ENCODE data around the gene PBX2.
A peak's percentile ranks its signal among the peaks of the same experiment; 100 is the strongest.
"Not testable (repeated sequence)": the region's sequence is repeated elsewhere in the genome, so short reads cannot be mapped to it uniquely, and the experiment has no call there.

The PBX2 gene

DNA sequence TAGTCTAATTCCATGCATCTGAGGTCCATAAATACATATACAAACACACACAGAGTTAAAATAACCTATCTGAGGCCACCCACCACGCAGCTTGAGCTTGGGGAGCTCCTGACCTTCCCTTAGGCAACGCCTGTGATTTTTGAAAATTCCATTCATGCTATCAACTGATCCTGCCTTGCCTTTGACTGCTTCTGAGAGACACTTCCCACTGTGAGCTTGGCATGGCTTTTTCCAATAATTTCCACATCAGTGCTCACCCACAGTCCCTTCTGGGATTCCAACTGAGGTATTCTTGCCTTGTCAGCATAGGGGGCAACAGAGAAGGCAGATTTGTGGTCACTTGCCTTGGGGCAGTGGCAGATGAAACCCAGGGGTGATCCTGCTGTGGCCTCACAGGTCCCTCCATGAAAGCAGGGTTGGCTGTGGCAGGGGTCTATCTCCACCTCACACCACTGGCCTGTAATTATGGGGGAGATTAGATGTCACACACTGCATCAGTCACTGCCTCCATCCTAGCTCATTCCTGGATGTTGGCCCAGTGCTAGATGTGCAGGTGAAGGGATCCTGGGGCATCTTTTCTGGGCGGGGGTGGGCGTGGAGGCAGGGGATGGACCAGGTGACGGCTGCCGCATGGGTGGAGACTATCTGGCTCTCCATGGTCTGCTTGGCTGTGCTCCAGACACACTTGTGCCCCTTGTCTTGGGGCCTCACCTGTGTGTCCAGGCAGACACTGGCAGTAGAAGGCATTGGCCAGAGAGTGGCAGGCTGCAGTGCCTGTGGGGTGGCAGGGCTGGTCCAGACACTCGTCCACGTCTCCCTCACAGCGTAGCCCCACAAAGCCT lies 13.6 kb upstream of the PBX2 start:
- DNase-seq (ENCODE audit: low read depth) = no peak

DNA sequence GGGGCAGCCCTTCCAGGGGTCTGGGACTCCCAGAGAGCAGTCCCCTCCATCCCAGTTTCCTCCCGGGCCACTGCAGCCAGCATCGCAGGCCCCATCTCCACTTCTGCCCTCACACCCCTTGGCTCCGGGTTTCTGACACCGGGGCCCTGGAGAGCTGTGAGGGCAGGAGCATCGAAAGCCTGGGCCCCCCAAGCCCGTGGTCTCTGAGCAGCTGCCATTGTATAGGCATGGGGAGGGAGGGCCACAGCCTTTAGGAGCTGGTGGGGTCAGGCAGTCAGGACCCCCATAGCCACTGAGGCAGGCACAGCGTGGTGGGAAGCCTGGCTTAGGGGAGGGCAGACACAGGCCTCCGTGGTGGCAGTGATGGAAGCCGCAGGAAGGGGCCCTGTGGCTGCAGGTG lies 12.2 kb upstream of the PBX2 start:
- no peak for DNase-seq (ENCODE audit: low read depth)

DNA sequence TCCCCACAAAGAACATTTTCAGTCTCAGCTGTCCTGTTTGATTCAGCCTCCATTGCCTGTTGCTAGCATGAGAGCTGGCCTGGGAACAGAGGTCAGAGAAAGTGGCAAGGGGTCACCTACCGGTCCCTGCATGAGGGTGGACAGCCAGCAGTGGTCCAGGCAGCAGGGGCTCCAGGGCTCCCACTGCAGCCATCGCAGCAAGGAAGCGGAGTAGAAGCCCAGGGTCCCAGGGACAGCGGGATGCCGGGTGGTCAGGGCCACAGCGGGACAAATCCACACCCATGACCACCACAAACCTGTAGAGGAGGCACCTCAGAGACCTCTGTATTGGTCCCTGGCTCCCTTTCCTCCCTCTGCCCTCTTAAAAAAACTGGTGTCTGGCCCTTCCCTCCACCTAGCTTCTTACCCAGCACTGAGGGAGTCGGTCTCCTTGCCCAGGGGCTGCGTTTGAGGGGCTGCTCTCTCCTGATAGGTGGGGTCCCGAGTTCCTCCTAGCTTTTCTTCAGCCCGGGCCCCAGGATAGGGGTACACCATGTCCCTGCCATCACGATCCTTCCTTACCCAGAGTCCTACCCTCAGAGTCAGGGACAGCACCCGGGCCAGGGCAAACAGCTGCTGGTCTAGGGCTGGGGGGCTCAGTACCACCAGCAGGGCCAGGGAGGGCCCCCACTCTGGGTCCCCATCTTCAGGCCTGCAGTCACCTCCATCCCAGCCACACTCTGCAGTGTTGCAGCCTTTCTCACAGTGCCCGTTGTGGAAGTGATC lies 10.9 kb upstream of the PBX2 start:
- DNase-seq (ENCODE audit: low read depth) = no peak

DNA sequence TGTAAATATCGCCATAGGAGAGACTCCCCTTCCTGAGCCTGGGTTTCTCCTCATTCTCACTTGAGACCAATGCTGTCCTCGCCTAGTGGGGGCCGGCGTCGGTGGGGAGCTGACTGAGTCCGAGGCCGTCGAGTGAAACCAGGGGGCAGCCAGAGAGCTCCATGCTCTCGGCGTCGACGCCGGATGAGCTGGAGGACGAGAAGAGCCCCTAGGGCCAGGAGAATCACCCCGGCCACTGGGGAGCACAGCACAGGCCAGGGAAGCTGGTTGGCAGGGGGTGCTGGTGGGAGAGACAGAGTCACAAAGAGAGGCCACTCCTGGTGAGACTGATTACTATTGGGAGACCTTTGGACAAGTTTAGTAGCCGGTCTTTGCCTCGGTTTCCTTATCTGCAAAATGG lies 8.9 kb upstream of the PBX2 start:
- DNase-seq (ENCODE audit: low read depth) = no peak

DNA sequence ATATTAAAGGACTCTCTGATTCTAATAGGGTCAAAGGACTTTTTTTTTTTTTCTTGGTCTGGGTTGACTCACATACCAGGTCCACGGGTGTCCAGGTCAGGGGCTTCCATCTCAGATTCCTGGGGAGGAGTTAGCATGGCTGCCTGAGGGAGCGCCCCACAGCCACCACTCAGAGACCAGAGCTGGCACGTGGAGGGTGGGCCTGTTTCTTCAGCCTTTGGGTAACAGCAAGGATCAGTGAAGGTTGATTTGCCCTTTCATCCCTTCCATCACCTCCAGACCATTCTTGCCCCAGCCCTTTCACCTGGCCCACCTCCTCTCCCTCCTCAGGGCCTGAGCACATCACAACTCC lies 8.3 kb upstream of the PBX2 start:
- no peak for DNase-seq (ENCODE audit: low read depth)

DNA sequence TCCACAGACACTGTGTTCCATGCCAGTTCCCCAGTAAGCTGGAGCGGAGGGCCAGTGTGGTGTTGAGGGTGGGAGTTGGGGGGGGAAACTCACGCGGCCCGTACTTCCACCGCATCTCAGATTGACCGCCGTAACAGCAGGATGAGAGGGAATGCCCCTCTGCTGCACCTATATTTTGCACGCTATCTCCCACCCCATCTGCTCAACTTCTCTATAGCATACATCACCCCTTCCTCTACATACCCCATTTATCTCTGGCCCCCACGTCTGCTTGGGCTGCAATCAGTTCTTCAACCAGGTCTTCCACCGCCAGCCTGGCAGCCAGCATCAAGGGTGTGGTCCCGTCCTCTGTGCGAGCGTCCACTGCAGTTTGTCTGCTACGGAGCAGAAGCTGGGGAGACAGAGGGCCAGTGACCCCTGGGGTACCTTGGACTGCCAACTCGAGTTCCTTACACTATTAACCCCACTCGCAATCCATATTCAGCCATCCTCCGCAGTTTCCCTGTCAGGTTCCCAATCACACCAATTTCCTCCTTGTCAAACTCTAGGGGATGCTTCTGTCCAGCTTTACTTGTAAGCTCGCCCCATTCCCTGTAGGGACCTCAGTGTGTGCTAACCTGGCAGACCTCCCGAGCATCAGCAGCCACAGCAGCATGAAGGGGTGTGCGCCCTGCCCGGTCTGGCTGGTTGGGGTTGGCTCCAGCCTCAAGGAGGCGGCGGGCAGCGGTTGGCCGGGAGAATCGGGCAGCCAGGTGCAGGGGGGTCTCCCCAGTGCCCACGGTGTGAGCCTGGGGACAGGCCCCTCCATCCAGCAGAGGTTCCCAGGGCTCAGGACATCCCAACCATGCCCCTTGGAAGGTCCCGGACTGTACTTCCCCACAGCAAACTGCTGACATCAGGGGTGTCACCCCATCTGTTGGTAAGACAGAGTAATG lies 6.9 kb upstream of the PBX2 start:
- DNase-seq (ENCODE audit: low read depth) = no peak

DNA sequence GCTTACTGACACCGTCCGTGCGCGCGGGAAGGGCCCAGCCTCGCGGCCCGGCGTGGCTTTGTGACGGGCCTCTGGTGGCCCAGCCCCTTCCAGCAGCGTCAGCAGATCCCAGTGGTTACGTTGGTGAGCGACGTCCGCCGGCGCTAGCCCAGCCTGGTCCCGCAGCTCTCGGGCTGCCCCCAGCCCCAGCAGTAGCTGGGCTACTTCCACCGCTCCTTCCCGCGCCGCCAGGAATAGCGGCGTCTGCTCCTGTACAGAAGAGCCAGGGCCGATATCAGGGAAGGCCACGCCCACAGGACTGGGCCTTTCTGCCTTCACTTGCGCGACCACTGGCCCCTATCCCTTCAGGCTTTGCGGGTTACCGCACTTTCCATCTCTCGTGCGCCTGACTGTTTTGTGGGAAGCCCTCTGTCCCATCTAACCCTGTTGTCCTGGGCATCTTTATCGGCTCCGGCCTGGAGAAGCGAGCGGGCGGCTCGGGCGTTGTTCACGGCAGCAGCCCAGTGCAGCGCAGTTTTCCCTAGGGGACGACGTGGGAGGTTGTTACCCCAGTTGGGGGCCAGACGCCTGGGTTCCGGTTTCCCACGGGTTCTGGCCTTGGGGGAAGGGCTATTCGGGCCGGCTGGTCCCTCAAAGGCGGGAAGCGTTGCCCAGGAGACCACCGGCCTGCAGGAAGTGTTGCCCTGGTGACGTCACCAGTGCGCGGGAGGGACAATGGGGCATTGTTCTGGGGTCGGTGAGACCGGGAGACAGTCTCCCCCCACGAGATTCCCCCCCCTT lies 6.1 kb upstream of the PBX2 start:
- peak; percentile 84 for DNase-seq (ENCODE audit: low read depth)

- DNase-seq (ENCODE audit: low read depth) = peak; percentile 100
Observed at GRCh38 chr6:32195652-32195901, 5.6 kb upstream of the PBX2 start.

- DNase-seq (ENCODE audit: low read depth) = peak; percentile 48
Observed at GRCh38 chr6:32194825-32195651, 5.0 kb upstream of the PBX2 start.

- DNase-seq (ENCODE audit: low read depth) = no peak
Observed at GRCh38 chr6:32194388-32194787, 4.4 kb upstream of the PBX2 start.

DNA sequence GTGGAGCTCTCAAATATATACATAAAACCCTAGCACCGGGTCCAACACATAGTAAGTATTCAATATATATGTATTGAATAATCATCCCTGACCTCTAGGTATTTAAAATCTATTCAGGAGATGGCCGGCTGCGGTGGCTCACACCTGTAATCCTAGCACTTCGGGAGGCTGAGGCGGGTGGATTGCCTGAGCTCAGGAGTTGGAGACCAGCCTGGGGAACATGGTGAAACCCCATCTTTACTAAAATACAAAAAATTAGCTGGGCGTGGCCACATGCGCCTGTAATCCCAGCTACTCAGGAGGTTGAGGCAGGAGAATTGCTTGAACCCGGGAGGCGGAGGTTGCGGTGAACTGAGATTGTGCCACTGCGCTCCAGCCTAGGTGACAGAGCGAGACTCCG lies 3.1 kb upstream of the PBX2 start:
- not testable (repeated sequence) for DNase-seq (ENCODE audit: low read depth)

DNA sequence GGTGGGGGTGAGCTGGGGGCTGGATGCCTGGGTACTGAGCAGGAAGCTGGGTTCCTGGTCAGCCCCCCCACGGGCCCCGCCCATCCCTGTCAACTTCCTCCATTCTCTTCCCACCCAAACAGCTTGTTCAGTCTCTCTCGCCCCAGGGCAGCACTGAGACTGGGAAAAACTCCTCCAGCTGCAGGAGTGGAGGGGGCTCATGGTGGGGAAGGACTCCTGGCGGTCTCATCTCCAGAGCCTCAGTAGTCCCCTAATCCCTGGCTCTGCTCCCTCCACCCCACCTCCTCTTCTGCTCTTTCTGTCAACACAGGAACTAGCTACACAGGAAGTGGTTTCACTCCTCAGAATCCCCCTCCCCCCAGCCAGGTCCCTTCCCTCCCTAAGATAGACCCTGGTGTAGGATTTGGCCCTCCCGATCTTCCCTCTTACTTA lies 2.6 kb upstream of the PBX2 start, which contains the start of gene GPSM3:
GPSM3 (minus strand) TSS at position 36 of the 432 bp plus-strand sequence. CDS start 130 bp downstream, outside the sequence.
- DNase-seq (ENCODE audit: low read depth) = no peak

GRCh38 chr6:32191696-32192607 lies 1.9 kb upstream of the PBX2 start:
- no peak for DNase-seq (ENCODE audit: low read depth)

DNA sequence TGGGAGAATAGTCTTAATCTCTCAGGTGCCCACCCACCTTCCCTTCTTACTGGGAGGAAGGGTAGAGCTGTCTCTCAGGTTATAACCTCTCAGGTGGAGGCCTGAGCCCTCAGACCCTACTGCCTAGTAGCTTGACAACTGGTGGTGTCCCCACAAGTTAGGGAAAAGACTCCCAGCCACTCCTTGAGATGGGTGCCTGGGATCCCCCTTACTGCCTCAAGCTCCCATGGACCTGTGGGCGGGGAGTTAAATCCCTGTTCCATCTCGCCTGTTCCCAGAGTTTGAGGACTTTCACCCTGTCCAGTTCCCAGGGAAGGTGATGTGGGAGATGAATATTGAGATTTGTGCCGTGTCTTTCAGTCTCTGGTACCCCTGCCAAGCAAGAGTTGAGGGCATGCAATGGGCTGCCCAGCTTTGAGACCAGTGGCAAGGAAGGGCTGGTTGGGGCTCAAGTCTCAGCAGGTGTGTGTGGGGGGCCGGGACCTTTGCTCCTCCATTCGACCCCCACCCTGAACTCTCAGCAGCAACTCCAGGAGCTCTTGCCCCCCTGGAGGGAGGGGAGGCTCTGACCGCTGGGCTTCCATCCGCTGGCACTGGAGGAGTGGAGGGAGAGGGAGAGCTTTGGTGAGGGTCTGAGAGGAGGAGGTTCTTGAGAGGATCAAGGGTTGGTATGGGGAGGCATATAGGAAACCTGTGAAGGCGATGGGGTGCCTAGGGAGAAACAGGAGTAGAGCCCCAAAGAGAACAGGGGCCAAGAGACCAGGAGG lies 1.1 kb upstream of the PBX2 start:
- DNase-seq (ENCODE audit: low read depth) = no peak

DNA sequence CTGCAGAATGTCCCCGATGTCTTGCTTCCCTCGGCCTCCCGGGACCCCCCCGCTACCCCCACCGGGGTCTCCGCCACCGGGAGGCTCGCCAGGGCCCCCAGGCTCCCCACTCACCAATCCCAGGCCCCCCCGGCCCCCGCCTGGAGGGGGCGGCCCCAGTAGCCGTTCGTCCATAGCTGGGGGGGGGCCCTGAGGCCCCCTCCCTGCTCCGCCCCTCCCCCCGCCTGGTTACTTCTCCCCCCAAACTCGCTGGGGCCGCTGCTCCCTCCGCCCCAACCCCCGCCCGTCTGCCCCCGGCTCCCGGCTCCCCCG lies 304 bp downstream of the PBX2 start:
- no peak for DNase-seq (ENCODE audit: low read depth)

DNA sequence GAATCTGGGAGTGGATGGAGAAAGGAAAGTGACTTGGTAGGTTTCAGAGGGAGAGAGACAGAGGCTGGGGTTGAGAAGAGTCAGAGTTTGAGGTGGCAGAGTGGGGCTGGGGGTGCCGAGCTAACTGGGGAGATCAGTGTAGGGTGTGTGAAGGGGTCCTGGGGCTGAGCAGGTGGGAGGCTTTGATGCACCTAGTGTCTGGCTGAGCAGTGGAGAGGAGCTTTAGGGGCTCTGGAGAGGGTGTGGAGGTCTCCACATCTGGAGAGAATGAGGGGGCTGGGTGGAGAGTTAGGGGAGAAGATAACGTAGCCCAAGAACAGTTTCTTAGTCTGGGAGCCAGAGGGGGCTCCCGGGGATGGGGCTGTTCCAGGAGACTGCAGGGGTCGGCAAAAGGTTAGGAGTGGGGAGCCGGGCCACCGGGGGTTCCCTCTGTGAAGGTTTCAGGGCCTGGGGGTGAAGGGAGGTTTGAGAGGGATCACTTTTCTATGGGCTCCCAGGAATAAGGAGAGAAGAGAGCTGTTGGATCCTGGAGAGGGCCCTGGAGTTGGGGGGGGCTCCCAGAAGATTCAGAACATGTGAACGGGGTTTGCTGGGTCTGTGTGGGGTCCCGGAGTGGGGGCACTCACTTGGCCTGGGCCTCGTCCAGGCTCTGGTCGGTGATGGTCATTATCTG lies 797 bp downstream of the PBX2 start:
- no peak for DNase-seq (ENCODE audit: low read depth)

DNA sequence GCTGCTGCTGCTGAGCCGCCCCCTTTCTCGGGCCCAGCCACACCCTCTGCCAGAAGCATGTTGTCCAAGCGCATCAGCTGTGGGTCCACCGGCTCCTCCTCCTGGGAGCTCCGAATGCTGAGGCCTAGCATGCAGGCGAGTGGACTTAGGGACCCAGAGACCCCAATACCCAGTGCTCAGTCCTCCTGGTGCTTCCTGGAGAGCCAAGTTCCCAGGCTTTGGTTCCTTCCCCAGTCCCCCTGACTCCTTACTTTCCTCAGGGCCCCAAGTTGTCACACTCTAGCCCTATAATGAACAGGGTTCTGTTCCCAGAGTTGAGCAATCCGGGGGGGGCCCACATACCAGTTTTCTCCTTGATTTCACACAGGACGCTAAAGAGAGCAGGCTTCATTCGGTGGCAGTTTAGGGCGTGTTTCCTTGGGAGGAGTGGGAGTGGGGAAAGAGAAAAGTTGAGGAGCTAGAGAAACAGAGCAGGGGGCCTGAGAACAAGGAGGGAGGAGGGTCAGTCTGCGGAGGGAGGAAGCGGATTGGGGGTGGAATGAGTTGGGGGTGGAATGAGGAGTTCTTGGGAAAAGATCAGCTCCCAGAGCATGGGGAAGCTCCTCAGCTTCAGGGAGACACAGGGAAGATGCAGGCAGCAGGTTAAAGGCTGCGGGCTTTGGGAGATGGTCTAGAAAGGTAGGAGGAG lies 1.5 kb downstream of the PBX2 start:
- DNase-seq (ENCODE audit: low read depth) = peak; percentile 32
